Measurements from ENCODE around the gene PWWP2B.

PWWP2B gene

DNA sequence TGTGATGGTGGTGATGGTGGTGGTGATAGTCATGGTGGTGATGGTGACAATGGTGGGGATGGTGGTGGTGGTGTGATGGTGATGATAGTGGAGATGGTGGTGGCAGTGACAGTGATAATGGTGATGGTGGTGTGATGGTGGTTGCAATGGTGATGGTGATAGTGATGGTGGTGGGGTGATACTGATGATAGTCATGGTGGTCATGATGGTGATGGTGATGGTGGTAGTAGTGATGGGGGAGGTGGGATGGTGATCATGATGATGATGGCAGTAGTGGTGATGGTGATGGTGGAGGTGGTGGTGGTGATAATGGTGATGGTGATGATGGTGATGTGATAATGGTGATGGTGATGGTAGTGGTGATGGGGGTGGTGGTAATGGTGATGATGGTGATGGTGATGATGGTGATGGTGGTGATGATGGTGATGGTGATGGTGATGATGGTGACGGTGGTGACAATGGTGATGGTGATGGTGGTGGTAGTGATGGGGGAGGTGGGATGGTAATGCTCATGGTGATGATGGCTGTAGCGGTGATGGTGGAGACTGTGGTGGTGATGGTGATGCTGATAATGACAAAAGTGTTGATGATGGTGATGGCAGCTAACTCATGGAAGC, 4.7 kb upstream of the PWWP2B start:
- no peak for DNase-seq (ENCODE audit: low read depth, low spot score)
- H3K27ac ChIP-seq: no peak overlapping the region

DNA sequence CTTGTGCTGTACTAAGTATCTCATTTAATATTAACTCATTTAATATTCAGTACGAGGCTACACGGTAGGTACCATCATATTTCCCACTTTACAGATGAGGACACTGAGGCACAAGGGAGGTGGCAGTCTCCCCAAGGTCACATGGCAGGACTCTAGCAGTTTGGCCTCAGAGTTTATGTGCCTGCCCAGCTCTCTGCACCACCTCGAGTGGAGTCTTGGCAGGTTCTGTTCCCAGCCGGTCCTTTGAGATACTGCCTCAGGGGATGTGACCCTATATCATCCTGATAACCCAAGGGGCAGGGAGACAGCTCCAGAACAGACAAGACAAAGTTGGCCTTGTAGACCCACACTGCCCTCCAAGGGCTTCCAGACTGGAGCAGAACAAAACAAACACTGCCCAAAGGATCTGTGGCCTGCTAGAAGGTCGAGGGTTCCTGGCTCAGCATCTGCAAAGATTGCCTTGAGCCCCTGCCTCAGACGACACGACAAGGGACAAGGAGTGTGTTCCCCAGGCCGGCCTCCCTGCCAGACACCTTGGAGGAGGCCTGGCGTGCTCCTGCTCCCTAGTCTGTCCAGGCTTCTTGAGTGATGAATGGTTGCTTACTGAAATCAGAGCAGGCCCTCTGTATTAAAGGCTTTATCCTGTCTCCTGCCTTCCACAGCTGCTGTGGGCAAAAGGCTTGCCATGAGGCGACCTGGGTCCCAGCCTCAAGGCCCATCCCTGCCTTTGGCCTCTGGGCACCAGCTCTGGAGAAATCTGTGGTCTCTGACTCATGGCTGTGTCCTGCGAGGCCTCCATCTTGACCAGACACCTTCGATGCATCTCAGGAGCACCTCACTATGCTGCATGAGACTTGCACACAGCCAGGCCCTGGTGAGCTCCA, 3.9 kb upstream of the PWWP2B start:
- no peak for DNase-seq (ENCODE audit: low read depth, low spot score)

DNA sequence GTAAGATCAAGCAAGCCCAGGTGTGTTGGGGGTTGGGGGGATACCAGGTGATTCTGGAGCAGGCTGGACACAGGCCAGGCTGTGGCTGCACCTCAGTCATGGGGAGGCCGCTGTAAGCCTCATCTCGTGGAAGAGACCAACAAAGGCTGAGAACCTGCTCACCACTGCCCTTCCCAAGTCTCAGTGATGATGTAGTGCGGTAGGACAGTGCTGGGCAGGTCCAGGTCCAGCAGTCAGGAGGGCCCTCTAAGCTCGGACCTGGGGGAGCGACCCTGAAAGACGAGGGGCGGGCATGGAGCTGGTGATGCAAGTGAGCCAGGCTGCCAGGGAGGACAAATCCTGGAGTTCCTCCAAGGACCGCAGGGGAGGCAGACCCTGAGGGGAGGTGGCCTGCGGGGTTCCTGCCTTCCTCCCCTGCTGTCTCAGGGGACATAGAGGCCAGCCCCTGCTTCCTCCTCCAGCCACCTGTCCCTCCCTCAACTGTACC, 3.3 kb upstream of the PWWP2B start:
- no peak overlapping the region for H3K27ac ChIP-seq
- DNase-seq (ENCODE audit: low read depth, low spot score): no peak

More for the DNA sequence above, 3.9 kb upstream of the PWWP2B start:
- no peak overlapping the region for H3K27ac ChIP-seq

DNA sequence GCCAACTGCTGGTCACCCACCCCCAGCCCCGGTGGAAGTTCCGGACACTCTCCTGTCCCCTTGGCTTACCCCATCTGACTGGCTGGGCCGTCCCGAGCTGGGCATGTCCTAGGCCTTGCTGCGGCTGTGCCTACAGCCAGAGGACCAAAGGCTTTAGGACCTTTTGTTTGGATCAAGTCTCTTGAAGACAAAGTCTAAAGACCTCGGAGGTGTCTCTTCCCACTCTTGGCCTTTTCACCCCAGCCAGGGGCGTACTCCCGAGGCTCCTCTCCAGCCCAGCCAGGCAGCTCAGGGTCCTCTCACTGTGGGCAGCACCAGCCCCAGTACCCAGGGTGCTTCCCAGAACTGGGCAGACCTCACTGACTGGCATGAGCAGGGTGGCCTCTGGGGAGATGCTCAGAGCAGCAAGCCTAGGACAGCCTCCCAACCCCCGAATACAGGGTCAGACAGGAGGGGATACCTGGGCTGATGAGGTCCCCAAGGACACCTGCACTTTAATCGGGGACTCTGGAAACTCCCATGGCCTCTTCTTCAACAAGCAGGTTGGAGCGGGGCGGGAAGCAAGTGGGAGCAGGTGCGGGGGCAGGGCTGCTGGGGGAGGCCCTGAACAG, 2.7 kb upstream of the PWWP2B start:
- no peak overlapping the region for H3K27ac ChIP-seq
- no peak for DNase-seq (ENCODE audit: low read depth, low spot score)

DNA sequence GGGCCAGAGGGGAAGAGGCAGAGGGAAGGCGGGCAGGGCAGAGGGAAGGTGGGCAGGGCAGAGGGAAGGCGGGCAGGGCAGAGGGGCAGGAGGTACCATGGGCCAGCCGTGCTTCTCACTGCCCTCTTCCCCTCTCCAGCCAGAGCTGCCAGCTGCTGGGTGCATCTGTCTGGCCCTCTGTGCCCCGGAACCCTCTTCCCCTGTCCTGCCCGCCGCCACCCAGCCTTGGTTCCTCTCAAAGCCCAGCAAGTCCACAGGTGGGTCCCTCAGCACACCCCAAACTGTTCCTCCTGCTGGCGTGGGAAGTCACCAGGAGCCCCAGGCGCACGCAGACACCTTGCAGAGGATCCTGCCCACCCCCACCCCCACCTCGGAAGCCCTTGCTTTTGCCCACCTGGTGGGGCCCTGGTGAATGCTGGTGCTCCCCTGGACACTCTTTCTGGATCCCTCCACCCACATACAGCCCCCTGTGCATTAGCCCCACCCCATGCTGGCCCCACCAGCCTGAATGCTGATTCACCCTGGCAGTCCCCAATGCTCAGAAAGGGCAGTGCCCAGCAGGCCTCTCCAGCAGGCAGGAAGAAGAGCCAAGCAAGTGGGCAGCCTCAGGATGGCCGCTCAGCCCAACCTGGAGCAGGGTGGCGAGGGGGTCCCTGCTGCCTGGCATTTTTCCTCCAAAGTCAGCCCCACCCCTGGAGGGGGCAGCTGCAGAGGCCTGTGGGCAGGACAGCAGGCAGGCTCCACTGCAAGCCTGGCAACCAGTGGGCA, 1.9 kb upstream of the PWWP2B start:
- no peak for DNase-seq (ENCODE audit: low read depth, low spot score)

DNA sequence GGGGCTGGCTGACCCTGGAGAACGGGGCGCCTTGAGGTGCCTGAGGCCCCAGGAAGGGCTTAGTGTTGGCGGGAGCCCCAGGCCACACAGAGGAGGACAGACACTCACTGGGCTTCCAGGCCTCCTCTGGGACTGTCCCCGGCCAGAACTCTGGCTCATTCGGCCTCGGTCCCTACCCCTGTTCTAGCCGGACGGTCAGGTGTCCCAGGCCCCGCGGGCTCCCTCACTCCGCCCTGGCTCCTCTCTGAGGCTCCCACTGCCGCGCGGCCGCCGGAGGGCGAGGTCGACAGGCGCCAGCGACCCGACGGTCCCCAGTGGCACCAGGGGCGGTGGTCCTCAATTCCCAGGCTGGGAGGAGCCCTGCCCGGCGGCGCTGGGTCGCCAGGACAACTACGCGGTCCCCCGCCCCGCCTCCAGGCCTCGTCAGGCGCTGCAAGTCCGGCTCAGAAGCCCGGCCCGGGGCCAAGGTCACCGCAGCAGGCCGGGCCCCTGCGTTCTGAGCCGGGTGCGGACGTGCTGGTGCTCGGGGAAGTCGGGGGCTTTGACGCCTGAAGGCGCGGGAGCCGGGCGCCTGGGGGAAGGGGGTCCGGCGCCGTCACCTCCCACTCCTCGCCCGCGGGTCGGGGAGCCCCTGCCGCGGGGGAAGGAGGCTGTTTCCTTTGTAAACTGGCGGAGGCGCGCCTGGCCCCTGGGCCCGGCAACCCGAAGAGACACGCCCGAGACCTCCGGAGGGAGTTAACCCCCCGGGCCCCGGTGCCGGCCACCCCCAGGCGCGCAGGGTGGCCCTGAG, 1.1 kb upstream of the PWWP2B start:
- H3K27ac ChIP-seq: peak overlapping the region; percentile 79

More for the DNA sequence above, 1.9 kb upstream of the PWWP2B start:
- peak overlapping the region; percentile 79 for H3K27ac ChIP-seq

DNA sequence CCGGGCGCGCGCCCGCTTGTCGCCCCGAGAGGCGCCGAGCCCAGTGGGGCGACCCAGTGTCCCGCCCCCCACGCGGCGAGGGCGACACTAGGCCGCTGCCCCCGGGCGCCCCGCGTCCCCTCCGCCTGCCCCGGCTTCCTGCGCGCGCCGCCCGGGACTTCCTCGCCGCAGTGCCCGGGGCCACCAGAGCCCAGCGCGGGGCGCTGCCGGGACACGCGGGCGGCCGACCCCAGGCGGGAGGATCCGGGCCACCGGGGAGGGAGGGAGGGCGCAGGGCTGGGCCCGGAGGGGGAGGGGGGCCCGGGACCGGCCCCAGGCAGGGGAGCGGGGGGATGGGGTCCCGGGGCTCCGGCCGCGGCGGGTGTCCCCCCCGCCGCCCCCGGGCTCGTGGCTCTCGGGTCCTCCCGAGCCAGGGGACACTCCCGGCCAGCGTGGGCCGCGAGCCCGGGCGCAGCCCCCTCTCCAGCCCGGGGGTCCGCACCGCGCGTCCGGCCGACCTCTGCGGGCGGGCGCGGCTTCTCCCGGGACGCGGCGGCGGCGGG, 435 bp upstream of the PWWP2B start:
- H3K27ac ChIP-seq: peak overlapping the region; percentile 79
- no peak for DNase-seq (ENCODE audit: low read depth, low spot score)

More for the DNA sequence above, 1.1 kb upstream of the PWWP2B start:
- no peak for DNase-seq (ENCODE audit: low read depth, low spot score)

DNA sequence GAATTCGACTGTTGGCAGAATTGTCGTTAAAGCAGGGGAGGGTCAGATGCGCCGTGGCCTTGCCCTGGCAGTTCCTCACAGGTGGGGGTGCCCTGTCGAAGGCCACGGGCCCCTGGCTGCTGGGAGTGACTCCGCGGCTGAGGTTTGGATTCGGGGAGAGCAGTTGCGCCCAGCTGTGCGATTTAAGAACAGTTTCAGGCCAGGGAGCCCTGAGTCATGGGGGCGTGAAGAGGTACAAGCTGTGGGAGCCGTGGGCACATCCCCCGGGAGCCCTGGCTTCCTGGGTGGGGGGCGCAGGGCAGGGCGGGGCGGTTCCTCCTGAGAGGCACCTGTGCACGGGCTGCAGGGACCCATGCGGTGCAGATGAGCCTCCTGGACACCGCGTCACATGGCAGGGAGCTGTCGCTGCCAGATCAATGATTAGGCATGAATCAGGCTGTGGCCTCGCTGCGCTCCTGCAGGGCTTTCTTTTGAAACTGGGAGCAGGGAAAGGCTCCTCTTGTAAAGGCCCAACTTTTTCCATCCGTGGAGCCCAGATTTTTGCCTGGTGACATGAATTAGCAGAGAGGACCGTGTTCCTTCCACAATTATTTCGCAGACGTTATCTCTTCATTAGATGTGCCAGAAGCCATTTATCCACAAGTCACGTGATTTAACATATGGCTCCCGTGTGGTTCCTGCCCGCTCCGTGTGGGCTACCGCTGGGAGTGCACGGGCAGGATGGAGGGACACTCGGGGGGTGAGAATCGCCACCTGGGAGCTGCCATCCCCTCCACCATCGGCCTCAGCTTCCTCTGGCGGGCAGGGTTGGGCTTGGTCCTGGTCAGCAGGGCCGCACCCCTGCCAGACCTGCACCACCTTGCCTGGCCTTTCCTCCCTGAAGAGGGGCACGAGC, 918 bp downstream of the PWWP2B start:
- DNase-seq (ENCODE audit: low read depth, low spot score): no peak
- H3K27ac ChIP-seq: peak overlapping the region; percentile 79

DNA sequence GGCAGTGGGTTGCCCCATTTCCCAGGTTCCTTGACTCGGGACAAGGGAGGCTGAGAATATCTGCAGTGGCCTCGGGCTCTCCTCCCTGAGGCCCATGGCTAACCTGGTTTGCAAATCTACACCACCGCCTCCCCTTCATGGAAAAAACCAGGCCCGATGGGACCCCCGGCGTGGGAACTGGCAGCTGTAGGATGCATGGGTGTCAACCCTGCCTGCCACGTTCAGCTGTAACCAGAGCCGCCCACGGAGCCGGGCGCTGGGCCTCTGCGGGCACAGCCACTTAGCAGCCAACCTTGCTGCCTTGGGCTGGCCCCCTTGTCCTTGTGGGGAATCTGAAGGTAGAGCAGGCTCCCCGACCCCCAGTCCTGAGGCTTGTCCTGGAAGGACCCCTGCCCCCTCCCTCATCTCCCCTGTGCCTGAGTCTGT, 1.6 kb downstream of the PWWP2B start:
- DNase-seq (ENCODE audit: low read depth, low spot score): no peak
- H3K27ac ChIP-seq: peak overlapping the region; percentile 79

DNA sequence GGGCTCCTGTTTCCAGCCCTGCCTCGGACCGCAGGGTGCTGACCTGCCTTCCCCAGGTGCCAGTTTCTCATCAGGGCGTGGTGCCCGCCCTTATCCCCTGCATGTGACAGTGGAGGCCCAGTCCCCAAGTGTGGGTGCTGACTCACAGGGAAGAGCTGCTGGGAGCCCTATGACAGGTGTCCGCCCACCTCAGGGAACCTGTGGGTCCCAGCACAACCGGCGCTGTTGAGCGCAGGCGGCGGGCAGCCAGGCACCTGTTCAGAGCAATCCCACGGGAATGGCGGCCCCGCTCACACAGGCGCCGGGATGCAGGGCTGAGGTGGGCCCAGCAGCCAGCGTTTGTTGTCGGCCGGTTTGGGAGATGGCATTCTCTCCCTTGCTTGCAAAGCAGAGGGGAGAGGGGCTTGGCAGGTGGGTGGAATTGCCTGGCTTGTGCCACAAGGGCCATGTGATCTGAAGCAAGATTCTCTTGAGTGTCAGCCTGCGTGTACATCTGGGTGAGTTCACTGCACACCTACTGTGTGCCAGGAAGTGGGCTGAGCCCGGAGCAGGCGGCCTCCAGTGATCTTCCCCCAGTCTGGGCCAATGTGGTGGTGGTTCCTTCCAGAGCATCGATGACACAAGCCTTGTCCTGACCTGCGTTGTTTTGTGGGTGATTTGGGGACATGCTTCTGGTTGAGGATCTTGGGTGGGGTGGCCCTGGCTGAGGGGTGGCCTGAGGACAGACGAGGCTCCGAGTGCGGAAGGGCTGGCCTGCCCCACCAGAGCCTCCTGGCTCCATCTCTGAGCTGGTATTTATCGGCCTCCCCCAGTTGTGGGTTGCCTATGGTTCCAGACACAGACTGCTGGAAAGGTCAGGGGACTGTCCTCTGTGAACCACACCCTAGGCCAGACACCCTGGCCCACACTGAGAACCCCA, 2.4 kb downstream of the PWWP2B start:
- no peak overlapping the region for H3K27ac ChIP-seq

DNA sequence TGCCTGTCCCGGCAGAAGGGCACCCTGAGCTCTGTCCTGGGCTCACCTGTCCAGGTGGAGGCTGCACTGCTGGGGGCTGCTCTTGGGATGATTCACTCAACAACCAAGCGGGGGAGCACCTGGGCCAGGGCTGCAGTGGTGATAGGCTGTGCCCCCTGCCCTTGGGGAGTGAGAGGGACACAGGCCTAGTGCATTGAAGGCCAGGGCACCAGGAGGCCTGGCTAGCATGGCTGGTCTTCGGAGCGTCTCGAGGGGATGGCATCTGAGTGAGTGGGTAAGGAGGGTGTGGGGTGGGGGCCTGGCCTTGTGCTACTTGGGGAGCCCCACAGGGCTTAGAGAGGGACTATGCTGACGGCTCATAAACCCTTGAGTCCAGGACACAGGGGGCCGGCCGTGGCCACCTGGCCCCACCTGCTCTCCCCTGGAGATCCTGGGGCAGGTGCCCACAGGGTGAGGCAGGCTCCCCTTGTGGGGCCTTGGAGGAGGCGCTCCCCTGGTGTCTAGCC, 3.1 kb downstream of the PWWP2B start:
- no peak overlapping the region for H3K27ac ChIP-seq
- DNase-seq (ENCODE audit: low read depth, low spot score): no peak

More for the DNA sequence above, 2.4 kb downstream of the PWWP2B start:
- DNase-seq (ENCODE audit: low read depth, low spot score): no peak

DNA sequence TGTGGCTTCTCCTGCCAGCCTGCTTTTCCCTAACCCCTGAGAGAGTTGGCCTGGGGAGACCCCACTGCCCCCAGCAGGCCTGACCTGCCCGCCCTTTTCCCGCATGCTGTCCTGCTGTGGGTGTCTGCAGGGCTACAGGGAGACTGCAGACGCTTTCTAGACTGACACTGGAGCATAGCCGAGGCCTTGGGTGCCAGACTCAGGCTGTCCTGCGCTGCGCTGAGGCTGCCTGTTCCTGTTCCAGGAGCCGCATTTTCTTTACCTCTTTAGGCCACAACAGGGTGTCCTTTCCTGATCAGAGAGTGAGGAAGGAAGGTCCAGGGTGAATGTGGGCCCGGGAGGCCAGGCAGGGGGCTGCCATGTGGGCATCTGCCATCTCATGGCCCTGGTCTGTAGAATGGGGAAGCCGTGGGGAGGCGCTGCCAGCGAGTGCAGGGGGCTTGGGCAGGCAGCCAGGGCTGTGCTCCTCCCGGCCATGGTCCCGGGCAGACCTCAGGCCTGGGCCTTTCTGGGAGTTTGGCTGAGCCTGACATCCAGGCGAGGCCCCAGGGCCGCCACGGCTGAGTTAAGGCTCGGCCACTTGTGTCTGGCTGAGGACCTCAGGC, 3.6 kb downstream of the PWWP2B start:
- H3K27ac ChIP-seq: no peak overlapping the region
- no peak for DNase-seq (ENCODE audit: low read depth, low spot score)

DNA sequence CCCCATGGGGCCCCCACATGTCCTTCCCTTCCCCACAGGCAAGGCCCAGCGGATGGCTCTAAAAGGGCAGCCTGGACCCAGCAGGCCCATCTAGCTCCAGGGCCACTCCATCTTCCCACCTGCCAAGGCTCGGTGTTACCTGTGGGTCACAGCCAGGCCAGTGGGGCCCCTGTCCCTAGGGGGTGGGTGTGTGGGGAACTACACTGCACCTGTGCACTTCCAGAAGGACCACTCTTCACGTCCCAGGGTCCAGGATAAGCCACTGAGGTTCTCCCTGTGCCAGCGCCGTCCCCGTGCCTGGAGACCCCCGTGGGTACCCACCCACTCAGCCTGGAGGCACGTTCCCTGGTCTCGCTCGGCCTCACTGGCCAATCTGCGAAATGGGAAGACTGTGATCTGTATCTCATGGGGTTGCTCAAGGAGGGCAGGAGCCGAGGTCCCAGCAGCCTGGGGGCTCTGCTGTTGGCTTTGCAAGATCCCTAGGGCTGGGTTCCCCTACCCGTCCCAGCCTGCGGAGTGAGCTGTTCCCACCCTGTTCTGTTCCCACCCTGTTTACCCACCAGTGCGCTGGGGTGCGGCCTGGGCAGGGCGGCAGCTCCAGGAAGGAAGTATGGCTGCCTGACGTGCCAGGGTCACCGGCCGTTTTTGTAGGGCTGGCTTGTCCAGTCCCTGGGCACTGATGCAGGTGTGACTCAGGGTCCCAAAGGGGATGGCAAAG, 4.6 kb downstream of the PWWP2B start:
- DNase-seq (ENCODE audit: low read depth, low spot score): no peak
- no peak overlapping the region for H3K27ac ChIP-seq

DNA sequence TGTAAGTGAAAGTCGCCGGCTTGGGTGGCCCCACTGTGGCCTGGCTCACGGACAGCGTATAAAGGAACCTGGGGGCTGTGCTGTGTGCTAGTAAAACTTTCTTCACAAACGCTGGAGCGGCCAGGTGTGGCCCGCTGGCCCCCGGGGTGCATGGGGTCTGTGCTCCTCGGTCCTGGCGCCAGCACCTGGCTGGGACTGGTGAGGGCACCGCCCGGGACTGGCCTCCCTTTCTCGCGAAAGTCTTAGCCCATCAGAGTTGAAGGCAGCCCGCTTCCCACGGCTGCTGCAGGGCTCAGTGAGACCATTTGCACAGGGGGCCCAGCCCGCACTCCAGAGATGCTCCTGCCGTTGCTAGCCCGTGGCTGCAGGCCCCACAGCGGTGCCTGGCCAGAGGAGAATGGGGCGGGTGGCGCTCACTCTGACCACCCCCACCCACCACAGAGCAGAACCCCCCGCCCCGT, 5.8 kb downstream of the PWWP2B start:
- H3K27ac ChIP-seq: no peak overlapping the region
- DNase-seq (ENCODE audit: low read depth, low spot score): no peak

DNA sequence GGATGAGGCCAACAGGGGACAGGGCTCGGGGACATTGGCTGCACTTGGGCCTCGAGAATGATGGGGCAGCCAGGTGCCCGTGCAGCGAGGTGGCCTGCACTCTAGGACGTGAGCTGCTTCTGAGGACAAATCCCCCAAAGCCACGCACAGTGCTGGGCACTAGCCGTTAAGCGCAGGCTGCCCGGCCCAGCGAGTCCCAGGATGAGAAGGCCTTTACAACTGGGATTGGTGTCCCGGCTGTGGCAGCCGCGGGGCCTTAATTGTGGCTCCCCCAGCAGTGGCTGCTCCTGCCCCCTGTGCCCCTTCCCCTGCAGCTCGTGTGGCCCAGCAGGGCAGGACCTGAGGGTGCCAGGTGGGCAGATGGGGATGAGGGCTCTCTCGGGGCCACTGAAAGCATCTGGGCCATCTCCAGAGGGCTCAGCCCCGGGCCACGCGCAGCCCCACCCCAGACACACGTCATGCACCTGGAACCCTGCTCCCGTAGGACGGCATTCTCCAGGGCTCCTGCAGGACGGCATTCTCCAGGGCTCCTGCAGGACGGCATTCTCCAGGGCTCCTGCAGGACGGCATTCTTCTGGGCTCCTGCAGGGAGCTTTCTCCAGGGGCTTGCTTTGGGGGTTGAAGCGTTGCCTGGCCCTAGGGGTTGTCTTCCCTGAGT, 6.6 kb downstream of the PWWP2B start:
- peak overlapping the region; percentile 2 for H3K27ac ChIP-seq
- DNase-seq (ENCODE audit: low read depth, low spot score): no peak
